SU-DHL-6 (cell line): ENCODE data around the gene CBY2.

Experiments used
- CTCF ChIP-seq: fragments of 200-600 bp; sonication (generic); IDR thresholded peaks from one replicate; pipeline ENCODE4 v1.5.1; 2017; ENCODE audit warnings: antibody characterized with exemption, mild to moderate bottlenecking, low read length, moderate library complexity; ENCODE audit not compliant: insufficient read depth, poor library complexity, severe bottlenecking
- EZH2phosphoT487 ChIP-seq: fragments of 200-600 bp; sonication (generic), shearing (Covaris generic); conservative IDR thresholded peaks from 2 replicates; pipeline ENCODE4 v1.6.1; 2018; ENCODE audit warnings: mild to moderate bottlenecking, antibody characterized with exemption, low read length, moderate library complexity, mixed read lengths

DNA sequence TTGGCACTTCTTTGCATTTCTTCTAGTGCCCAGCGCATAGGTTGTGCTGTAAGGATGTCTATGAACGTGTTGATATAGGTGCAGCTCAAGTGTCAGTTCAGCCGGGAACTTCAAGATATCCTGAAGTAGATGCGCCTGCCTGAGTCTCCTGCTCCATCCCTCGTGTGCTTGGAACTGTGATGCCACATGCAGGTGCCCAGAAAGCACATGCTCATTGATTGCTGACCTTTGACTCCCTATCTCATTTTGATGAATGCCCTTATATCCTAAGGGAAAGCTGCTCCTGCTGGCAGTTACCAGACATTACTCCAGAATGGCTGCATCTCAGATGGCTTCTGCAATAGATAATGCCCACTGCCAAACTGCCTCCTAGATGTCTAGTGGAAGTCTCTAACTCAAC, 40.9 kb downstream of the CBY2 start:
- TF ChIP-seq CTCF (no peak), EZH2phosphoT487 (no peak)
